Camera-type eye (tissue), 1 donor: ENCODE data around the gene NECTIN3. TPM values are rescaled to one million over a fixed set of nuclear protein-coding genes. Genes with fewer than 3 reads are reported as not detected.

Experiments used
- total RNA-seq: library from RNA; depleted of rRNA; stranded (reverse); fragments of >200 nt; gene quantifications from one replicate; pipeline ENCODE4 v1.2.3, GENCODE V29; 2014

The NECTIN3 gene
- total RNA-seq = 106 TPM

GRCh38 chr3:111071257-111072030 is at the start of gene NECTIN3:
NECTIN3 (plus strand) TSS chr3:111071816; CDS start chr3:111072018, 202 bp downstream.

